A673 (cell line): Measurements from ENCODE around the gene SLC38A9. TPM values are rescaled to one million over a fixed set of nuclear protein-coding genes. Genes with fewer than 3 reads are reported as not detected.
"Not testable (repeated sequence)": the region's sequence is repeated elsewhere in the genome, so short reads cannot be mapped to it uniquely, and the experiment has no call there.

ENCODE experiments used
- BruUV-seq: library from RNA; stranded (reverse); fragments of 400-500 nt; replicated peaks from 2 replicates; lab custom pipeline; 2021; lab: Mats Ljungman, UMichigan
- CTCF ChIA-PET: fragments of 300-600 bp; sonication (Branson Sonifier 250); formaldehyde crosslinking; loops from one replicate; lab custom pipeline; 2022; ENCODE audit warnings: antibody characterized with exemption; lab: Charles Lee
- POLR2A ChIA-PET: fragments of 300-600 bp; sonication (Branson Sonifier 250); formaldehyde crosslinking; loops from one replicate; lab custom pipeline; 2022; ENCODE audit warnings: antibody characterized with exemption; ENCODE audit not compliant: low non-redundant PET; lab: Charles Lee
- DNase-seq: peaks from one replicate; pipeline ENCODE4 v3.0.0-alpha.2; 2015; ENCODE audit warnings: low spot score
- H3K27ac ChIP-seq: fragments of 200-600 bp; sonication (generic); 2 replicates; pipeline ENCODE4 v1.5.1; 2016; ENCODE audit warnings: mixed run types, low read depth, mild to moderate bottlenecking, mixed read lengths, antibody characterized with exemption, low read length; ENCODE audit not compliant: poor library complexity, severe bottlenecking
- H3K27me3 ChIP-seq: fragments of 200-600 bp; sonication (generic); replicated peaks from 2 replicates; pipeline ENCODE4 v1.6.1; 2017; ENCODE audit warnings: mixed run types, low read depth, mild to moderate bottlenecking, mixed read lengths, antibody characterized with exemption, low read length; ENCODE audit not compliant: insufficient read depth, poor library complexity
- H3K36me3 ChIP-seq: fragments of 200-600 bp; sonication (generic); 2 replicates; pipeline ENCODE4 v1.6.1; 2016; ENCODE audit warnings: mixed run types, mild to moderate bottlenecking, mixed read lengths, antibody characterized with exemption, low read length; ENCODE audit not compliant: insufficient read depth, poor library complexity, severe bottlenecking
- H3K4me1 ChIP-seq: fragments of 200-600 bp; sonication (generic); 2 replicates; pipeline ENCODE4 v1.6.1; 2017; ENCODE audit warnings: mixed run types, mild to moderate bottlenecking, mixed read lengths, antibody characterized with exemption, low read length; ENCODE audit not compliant: insufficient read depth, poor library complexity, severe bottlenecking
- H3K4me3 ChIP-seq: fragments of 200-600 bp; sonication (generic); 2 replicates; pipeline ENCODE4 v1.5.1; 2016; ENCODE audit warnings: low read depth, mixed run types, mild to moderate bottlenecking, mixed read lengths, low read length; ENCODE audit not compliant: poor library complexity, severe bottlenecking
- H3K9me3 ChIP-seq: fragments of 200-600 bp; sonication (generic); 2 replicates; pipeline ENCODE4 v1.6.1; 2016; ENCODE audit warnings: mixed run types, low read depth, mild to moderate bottlenecking, mixed read lengths, antibody characterized with exemption, low read length; ENCODE audit not compliant: poor library complexity, severe bottlenecking
- CTCF ChIP-seq: fragments of 300-800, 200-600 bp; sonication (generic); conservative IDR thresholded peaks from 2 replicates; pipeline ENCODE4 v1.5.1; 2017; ENCODE audit warnings: low read depth, mild to moderate bottlenecking, antibody characterized with exemption, low read length, moderate library complexity, mixed read lengths
- EZH2 ChIP-seq: fragments of 200-600 bp; sonication (generic); IDR thresholded peaks from 2 replicates; pipeline ENCODE4 v1.6.1; 2017; ENCODE audit warnings: borderline replicate concordance, low read depth, mild to moderate bottlenecking, mixed read lengths, antibody characterized with exemption, low read length; ENCODE audit not compliant: poor library complexity, severe bottlenecking
- intact Hi-C: fragments of 100-400 bp; cut with micrococcal nuclease; formaldehyde crosslinking; loops from one replicate; pipeline ENCODE4 v1.10.0; 2022; ENCODE audit not compliant: unreplicated experiment
- total RNA-seq: library from RNA; stranded (reverse); gene quantifications from 2 replicates; pipeline ENCODE4 v1.2.3, GENCODE V29; 2021

SLC38A9 gene
- total RNA-seq, 1 experiment from 2014 or later = 22.1 TPM

DNA sequence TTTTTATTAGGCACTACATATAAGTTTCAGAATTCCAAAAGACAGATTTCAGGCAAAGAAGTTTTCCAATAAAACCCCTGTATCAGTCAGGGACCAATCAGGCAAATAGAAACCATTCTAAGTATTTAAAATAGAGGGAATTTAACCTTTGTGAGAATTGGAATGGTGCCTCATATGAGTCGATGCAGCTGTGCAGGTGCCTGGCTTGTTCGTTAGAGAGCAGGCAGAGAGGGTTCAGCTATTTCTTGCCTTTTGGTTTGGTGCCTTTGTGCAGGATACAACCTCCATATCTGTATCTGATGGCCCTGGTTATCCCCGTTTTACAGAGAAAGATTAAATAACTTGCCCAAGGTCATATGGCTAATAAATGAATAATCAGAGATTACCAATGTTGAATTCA lies 19.7 kb upstream of the SLC38A9 start:
- Histone ChIP-seq H3K4me3 (no peak overlapping the region), H3K4me1 (no peaks in the 10 kb centered on the region), H3K9me3 (no peaks in the 10 kb centered on the region), H3K27me3 (no peaks in the 10 kb centered on the region), H3K27ac (no peak overlapping the region), H3K36me3 (no peaks in the 10 kb centered on the region)
- CTCF ChIA-PET = no interaction called here
- no peak for DNase-seq
- no peak for TF ChIP-seq EZH2
- no peak for TF ChIP-seq CTCF
- POLR2A ChIA-PET = no interaction called here
- no TSS peak for BruUV-seq
- intact Hi-C loops = no loop called here

DNA sequence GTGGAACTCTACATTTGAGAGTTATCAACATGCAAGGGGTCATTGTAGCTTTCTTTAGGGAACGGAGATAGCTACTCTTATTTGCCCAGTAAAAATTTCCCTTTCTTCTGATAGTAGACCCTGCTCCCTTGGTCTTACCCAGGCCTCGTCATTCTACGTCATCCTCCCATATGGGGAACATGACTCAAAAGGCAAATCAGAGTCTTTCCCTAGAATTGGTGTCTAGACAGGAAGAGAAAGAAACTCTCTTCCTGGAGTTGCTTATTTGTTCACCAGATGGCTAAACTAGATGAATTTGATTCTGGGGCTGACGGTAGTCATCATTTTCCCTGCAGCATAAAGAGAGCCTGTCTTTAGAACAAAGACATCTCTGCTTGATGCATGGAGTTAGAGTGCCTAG lies 12.2 kb upstream of the SLC38A9 start:
- no peaks in the 10 kb centered on the region for H3K4me1 ChIP-seq
- H3K27me3 ChIP-seq = no peaks in the 10 kb centered on the region
- H3K4me3 ChIP-seq = no peak overlapping the region
- CTCF ChIA-PET = no interaction called here
- H3K36me3 ChIP-seq = no peaks in the 10 kb centered on the region
- POLR2A ChIA-PET = no interaction called here
- no peaks in the 10 kb centered on the region for H3K9me3 ChIP-seq
- TF ChIP-seq EZH2 (no peak), CTCF (no peak)
- BruUV-seq = no TSS peak
- no peak overlapping the region for H3K27ac ChIP-seq
- intact Hi-C loops = loop anchor here (10.0 kb wide), 1 partner anchor 201 kb away; no protein-coding TSS in a partner anchor
- DNase-seq = no peak

DNA sequence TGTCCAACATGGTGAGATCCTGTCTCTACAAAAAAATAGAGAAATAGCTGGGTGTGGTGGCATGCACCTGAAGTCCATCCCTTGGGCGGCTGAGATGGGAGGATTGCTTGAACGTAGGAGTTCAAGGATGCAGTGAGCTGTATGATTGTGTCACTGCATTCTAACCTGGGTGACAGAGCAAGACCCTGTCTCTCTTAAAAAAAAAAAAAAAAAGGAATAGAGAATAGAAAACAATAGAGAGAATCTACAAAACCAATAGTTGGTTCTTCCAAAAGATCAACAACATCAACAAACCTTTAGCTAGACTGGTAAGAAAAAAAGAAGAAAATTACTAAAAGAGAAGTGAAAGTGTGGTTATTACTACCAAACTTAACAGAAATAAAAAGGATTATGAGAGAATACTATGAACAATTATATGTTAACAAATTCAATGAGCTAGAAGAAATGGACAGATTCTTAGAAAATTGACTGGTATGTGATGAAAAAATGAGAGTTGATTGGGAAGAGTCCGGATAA lies 8.1 kb upstream of the SLC38A9 start:
- no TSS peak for BruUV-seq
- no peaks in the 10 kb centered on the region for H3K9me3 ChIP-seq
- POLR2A ChIA-PET = interaction anchor here (0.6 kb wide), 1 partner anchor 646 kb away, joined by 4 read pairs; no protein-coding TSS in a partner anchor
- H3K4me1 ChIP-seq = no peaks in the 10 kb centered on the region
- DNase-seq = no peak
- TF ChIP-seq EZH2 = no peak
- TF ChIP-seq CTCF = no peak
- H3K27ac ChIP-seq = no peak overlapping the region
- H3K36me3 ChIP-seq = no peaks in the 10 kb centered on the region
- CTCF ChIA-PET = no interaction called here
- H3K27me3 ChIP-seq = no peaks in the 10 kb centered on the region
- H3K4me3 ChIP-seq = no peak overlapping the region
- intact Hi-C loops = loop anchor here (10.0 kb wide), 1 partner anchor 205 kb away; no protein-coding TSS in a partner anchor

DNA sequence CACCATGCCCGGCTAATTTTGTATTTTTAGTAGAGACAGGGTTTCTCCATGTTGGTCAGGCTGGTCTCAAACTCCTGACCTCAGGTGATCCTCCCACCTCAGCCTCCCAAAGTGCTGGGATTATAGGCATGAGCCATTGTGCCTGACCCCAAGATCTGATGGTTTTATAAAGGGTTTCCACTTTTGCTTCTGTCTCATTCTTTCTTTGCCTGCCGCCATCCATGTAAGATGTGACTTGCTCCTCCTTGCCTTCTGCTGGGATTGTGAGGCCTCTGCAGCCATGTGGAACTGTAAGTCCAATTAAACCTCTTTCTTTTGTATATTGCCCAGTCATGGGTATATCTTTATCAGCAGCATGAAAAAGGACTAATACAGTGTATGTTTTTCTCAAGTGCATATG lies 6.9 kb upstream of the SLC38A9 start:
- intact Hi-C loops, H3K27ac ChIP-seq, H3K4me1 ChIP-seq, BruUV-seq, CTCF ChIA-PET, POLR2A ChIA-PET, DNase-seq, H3K4me3 ChIP-seq, H3K9me3 ChIP-seq, H3K36me3 ChIP-seq, H3K27me3 ChIP-seq: not testable (repeated sequence)
